ENCODE measurements around the gene FNBP1.

DNA sequence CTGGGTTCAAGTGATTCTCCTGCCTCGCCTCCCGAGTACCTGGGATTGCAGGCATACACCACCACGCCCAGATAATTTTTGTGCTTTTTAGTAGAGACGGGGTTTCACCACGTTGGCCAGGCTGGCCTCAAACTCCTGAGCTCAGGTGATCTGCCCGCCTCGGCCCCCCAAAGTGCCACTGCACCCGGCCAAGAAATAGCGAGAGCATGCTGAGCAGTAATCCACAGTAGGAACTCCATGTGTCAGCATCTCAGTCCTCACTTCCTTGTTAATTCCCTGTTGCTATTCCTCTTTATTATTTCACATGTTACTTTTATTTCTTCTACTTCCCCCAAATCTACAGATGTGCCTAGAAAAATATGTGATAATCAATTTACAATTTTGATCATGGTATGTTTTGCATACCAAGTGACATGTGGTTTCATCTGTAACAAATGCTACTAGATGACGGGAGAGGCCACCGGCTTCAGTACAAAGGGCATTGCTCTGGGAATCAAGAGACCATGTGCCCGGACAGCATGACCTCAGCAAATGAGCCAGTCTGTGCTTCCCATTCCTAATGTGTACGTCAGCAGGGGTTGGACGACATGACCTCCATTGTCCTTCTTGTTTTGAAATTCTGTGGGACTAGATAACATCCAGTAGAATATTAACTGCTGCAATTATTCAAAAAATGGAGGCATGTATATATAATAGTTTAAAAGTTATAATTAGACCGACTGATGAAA is 61.6 kb downstream of the FNBP1 start:
- TF ChIP-seq, protein P1, sequence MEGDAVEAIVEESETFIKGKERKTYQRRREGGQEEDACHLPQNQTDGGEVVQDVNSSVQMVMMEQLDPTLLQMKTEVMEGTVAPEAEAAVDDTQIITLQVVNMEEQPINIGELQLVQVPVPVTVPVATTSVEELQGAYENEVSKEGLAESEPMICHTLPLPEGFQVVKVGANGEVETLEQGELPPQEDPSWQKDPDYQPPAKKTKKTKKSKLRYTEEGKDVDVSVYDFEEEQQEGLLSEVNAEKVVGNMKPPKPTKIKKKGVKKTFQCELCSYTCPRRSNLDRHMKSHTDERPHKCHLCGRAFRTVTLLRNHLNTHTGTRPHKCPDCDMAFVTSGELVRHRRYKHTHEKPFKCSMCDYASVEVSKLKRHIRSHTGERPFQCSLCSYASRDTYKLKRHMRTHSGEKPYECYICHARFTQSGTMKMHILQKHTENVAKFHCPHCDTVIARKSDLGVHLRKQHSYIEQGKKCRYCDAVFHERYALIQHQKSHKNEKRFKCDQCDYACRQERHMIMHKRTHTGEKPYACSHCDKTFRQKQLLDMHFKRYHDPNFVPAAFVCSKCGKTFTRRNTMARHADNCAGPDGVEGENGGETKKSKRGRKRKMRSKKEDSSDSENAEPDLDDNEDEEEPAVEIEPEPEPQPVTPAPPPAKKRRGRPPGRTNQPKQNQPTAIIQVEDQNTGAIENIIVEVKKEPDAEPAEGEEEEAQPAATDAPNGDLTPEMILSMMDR (conservative IDR thresholded peaks at IDR 0.05; ENCODE audit: low read length): no peak
- no peak for TF ChIP-seq EZH2phosphoT487 (IDR thresholded peaks at IDR 0.05; ENCODE audit: borderline replicate concordance)

Measured in Loucy (cell line).